HG02970 (cell line): ENCODE results near the gene PTPRR.

ENCODE experiments used
- ATAC-seq: cut with Tn5 transposase; IDR thresholded peaks from one replicate; pipeline ENCODE4 v1.9.1; 2021; ENCODE audit warnings: mild to moderate bottlenecking, moderate library complexity, moderate number of reproducible peaks; ENCODE audit not compliant: unreplicated experiment, low FRiP score

PTPRR gene

DNA sequence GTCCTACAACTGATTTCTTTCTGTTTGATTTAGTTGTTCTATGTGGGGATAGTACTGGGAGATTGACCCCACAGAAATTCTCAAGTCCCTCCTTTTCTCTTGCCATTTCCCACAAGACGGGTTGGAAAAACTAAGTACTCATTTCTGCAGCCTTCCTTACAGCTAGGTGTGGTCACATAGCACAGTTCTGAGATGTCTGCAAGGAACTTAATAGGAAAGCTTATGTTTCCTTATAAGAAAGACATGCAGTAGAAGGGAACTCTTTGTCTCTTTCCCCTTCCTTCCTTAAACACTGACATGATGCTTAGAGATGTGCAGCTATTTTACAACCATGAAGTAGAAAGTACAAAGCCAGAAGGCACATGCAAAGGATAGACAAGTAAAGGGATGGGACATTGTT, 113.7 kb downstream of the PTPRR start:
- no peak for ATAC-seq

DNA sequence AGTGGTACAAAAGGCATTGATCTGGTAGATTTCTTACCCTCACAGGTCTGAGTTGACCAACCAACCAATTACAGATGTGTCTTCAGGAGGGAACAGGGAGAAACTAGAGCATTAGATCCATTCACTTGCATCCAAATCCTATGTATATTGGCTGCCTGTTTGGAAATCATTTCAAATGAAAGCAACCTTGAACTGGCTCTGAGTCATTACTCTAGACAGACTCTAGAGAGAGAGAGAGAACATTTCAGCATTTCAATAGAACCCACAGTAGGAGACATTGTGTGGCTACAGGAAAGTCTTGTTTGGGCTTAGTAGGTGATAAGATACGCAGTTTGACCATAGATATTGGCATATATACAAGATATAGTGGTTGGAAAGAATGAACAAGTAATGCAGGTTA, 114.5 kb downstream of the PTPRR start:
- no peak for ATAC-seq

DNA sequence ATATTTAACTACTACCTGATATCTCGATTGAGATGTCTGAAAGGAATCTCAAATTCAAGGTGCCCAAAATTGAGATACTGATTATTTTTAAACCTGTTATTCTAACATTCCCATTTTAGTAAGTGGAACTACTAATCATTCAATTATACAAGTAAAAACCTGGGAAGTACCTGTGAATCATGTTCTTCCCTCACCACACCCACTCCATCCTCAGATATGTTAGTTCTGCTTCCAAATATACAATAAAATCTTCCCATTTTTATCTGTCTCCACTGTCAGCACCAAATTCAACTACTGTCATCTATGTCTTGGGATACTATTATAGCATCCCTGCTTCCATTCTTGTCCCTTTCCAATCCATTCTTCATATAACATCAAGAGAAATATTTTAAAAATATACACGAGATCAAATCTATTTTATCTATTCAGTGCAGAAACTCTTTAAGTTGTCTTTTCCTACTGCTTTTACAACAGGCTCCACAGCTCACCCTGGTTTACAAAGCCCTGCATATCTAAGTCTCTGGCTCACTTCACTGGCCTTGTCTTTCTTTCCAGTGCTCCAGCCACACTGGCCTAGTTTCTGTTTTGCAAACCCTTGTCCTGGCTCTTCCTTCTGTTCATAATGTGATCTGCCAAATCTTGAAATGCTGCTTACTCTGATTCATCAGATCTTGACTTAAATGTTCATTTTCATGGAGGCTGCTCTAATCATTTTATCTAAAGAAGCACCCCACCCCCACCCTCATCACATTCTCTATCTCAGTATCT, 122.3 kb downstream of the PTPRR start:
- ATAC-seq = no peak

- ATAC-seq = no peak
These were observed 123.5 kb downstream of the PTPRR start for GRCh38 chr12:70796989-70797388.

DNA sequence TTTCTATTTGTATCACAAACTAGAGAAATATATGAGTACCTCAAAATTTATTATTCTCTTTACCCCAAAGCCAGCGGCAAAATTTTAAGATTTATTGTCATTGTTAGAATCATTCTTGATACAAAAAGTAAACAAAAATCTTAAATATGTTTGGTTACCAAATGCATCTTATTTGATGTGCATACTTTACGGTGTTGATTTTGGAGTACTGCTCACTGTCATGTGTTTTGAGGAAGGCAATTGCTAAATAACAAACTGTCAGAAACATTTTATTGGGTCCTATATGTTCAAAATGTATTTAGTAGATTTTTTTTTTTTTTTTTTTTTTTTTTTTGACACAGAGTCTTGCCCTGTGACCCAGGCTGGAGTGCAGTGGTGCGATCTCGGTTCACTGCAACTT, 124.9 kb downstream of the PTPRR start:
- no peak for ATAC-seq

GRCh38 chr12:70794131-70794530, 126.4 kb downstream of the PTPRR start:
- no peak for ATAC-seq

GRCh38 chr12:70788774-70789173, 131.8 kb downstream of the PTPRR start:
- no peak for ATAC-seq

- no peak for ATAC-seq
These were observed 132.9 kb downstream of the PTPRR start for GRCh38 chr12:70787612-70788011.

DNA sequence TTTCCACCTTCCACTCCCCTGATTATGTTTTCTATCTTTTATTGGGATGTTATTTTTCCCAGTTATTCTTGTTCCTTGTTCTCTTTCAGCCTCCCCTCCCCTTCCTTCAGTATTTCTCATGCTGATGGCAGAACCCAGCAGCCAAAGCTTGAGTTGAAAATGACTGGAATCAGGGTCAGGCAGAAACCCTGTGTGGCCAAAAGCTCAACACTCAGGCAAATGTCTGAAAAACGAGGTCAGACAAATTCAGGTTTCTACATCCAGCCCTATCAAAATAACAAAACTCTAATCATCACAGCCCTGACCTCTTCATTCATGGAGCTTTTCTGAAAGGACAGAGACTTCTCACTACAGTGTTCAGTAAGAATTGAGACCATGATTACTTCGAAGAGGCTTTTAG, 134.6 kb downstream of the PTPRR start:
- ATAC-seq = no peak

GRCh38 chr12:70784042-70784668, 136.4 kb downstream of the PTPRR start:
- ATAC-seq = no peak

DNA sequence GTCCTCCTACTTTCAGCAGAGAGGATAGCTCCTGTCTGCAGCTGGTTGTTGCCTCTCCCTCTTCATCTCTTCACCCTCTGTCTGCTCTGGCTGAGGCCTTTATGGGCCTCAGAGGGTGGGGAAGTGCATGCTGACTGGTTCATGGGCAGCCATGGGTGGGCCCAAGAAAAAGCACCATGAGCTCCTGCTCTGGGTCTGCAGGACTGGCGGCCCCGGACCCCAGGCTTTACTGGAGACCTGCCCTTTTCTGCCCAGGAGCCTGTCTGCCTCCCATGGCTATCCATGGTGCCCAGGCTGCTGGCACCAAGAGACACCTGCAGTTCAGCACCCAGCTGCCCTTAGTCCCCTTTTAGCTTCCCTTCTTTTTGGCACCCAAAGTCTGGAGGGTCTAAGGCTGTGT, 137.1 kb downstream of the PTPRR start:
- ATAC-seq = no peak

DNA sequence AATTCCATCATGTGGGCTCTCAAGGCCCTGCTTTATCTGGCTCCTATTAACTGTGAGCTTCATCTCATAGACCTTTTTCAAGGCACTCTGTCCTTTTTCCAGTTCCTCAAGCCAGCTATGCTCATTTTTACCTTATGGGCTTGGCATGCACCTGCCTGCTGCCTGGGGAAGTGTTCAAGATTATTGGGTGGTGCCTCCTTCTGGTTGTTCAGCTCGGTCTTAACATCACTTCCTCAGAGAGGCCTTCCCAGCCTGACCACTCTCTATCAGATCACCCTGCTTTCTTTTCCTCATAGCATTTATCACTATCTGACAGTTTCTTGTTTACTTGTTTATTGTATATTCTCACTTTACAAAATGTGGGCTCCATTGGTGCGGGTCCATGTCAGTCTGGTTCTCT, 141.3 kb downstream of the PTPRR start:
- ATAC-seq = no peak

DNA sequence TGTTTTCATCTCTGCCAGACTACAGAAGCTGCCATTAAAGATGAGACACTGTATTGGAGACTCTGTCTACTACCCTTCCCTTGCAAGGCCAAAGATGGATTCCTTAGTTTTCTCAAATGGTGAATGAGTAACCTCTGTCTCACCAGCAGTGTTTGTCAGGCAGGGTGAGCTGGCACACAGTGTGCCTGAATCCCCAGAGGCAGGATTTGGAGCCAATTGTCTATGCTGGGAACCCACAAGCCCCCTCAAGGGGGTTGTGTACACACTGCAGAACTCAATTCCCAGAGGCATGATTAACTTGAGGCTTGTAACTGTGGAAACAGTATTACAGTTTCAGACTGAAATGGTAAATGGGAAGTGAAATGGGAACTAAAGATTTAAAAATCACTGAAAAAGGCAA, 146.5 kb downstream of the PTPRR start:
- no peak for ATAC-seq

GRCh38 chr12:70772836-70773235, 147.7 kb downstream of the PTPRR start:
- ATAC-seq = no peak

DNA sequence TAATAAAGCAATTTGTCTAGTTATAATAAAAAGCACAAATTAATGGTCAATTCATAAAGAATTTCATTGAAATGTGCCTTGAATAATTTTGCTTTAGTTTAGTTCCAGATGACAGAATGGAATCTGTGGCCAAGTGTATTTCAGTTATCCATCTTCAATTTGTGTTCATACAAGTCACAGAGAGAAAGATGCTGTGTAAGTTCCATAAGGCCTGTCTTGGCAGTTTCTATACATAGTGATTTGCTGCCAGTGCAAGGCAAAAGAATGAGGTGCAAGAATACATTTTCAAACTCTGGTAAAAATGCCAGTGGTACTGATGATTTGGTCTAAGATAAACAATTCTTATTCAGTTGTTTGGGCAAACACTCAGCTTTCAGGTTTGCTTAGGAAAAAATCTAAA, 149.0 kb downstream of the PTPRR start:
- no peak for ATAC-seq

- no peak for ATAC-seq
These were observed 156.9 kb downstream of the PTPRR start for GRCh38 chr12:70763666-70764065.

GRCh38 chr12:70762000-70762399, 158.5 kb downstream of the PTPRR start:
- no peak for ATAC-seq

GRCh38 chr12:70759161-70759918, 161.2 kb downstream of the PTPRR start:
- ATAC-seq = no peak

- no peak for ATAC-seq
These were observed 162.1 kb downstream of the PTPRR start for GRCh38 chr12:70758494-70758845.

DNA sequence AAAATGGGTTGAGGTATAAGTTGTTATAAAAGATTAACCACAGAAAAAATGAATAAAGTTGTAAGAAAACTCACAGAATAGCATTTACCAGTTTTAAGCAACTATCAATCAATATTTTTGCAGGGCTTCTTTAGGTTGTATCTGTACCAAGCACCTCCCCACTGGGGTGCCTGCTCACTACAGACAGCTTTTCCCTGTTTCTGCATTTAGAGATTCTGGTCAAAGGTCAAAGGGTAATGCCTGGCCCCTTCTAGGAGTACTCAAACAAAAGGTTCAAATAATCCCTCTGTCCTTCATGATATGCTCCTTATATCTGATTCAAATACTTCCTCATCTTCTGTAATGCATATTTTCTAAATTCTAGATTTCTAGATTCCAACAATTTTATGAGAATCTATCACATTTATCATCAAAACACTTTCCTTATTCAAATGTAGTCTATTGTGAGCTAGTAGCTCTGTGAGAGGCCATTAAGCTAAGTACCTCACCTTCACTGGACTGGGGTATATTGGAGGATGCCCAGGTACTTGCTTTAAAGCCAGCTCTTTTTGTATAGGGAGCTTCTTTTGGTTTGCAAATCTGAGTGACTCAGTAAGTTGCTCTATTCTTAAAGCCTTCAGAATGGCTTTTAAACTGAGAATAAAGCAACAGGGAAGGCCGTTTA, 162.6 kb downstream of the PTPRR start:
- no peak for ATAC-seq

- no peak for ATAC-seq
These were observed 163.7 kb downstream of the PTPRR start for GRCh38 chr12:70756791-70757190.
